Ammon's horn (tissue), 1 donor: ENCODE results near the gene GSG1.
"Not testable (repeated sequence)": the region's sequence is repeated elsewhere in the genome, so short reads cannot be mapped to it uniquely, and the experiment has no call there.

Source experiments
- DNase-seq: peaks from one replicate; pipeline ENCODE4 v3.0.0-alpha.2; 2016; ENCODE audit warnings: low spot score

Gene GSG1

DNA sequence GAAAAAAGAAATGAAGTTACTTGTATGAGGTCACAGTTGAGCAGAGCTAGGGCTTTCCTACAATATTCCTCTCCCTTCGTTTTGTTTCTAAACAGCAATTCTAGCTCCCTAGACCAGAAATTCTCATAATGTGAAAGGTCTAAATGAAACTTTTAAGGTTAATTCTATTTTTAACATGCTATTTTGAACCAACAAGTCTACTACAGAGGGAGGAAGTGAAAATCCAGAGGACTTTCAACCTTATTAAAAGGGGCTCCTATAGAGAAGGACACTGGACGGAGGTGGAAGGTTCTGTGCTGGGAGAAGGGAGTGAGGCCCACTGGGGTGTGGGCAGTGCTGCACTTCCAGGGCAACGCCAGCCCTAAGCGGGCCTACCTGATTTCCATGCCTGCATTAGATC lies 13.4 kb downstream of the GSG1 start:
- no peak for DNase-seq

DNA sequence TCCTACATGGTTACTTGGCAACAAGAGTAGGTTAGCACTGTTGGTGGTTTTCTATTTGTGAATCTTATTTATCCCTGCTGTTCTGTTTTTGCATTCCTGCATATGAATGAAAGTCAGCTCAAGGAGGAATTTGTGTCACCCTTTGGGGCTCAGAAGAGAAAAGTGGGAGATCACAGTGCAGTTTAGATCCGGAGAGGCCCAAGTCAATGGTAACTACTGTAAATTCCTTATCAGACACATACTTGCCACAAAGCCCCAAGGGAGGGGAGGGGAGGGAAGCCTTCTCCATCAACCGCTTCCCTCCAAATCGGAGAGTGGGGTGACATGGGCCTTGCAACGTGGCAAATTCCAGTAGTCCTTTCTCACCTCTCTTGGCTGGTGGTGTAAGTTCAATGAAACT lies 15.0 kb downstream of the GSG1 start:
- no peak for DNase-seq

DNA sequence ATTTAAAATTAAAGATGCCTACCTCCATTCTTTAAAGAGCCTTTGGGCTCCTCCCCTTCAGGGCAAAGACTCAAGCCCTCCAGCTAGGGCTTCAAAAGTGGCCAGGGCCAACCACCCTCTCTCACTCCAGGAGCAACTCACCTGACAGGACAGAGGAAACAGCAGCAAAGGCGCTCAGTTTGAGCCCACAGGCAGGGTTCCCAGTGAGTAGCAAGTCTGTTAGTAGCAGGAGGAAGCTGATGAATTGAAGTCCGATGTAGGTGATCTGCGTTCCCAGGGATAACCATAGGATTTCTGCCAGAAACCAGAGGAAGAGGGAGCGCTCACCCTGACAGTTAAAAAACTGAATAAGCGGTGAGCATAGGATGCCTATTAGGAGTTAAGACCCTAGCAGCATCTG lies 15.7 kb downstream of the GSG1 start:
- no peak for DNase-seq

DNA sequence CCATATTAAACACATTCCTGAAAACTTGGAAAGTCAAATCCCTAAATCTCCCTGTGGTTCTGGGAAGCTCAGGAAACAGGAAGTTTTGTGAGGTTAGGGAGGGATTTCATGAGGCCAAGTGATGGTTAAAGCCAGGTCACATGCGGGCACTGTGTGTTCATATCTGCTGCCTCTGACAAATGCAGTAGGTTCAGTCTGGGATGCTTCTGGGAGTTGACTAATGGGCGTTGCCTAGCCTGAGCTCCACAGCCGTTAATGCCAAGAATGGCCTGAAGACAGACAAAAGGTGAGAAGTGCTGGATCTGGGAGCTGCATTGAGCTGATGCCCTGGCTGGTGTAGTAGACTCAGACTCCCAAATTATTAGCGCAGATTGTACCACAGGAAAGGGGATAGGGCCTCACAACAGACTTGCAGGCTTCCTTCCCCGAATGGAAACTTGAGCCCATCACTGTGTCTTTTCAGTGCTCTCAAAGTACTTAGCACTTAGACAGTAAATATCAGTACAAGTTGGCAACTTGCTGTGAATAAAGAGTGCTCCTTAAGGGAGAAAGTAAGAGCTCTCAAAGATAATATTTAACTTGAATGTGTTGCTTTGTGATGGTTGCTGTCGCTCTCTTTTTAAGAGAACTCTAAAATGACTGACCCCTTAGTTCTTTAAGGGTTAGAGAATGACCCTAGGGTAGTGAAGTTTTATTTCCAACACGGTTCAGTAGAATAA lies 17.3 kb downstream of the GSG1 start:
- no peak for DNase-seq

DNA sequence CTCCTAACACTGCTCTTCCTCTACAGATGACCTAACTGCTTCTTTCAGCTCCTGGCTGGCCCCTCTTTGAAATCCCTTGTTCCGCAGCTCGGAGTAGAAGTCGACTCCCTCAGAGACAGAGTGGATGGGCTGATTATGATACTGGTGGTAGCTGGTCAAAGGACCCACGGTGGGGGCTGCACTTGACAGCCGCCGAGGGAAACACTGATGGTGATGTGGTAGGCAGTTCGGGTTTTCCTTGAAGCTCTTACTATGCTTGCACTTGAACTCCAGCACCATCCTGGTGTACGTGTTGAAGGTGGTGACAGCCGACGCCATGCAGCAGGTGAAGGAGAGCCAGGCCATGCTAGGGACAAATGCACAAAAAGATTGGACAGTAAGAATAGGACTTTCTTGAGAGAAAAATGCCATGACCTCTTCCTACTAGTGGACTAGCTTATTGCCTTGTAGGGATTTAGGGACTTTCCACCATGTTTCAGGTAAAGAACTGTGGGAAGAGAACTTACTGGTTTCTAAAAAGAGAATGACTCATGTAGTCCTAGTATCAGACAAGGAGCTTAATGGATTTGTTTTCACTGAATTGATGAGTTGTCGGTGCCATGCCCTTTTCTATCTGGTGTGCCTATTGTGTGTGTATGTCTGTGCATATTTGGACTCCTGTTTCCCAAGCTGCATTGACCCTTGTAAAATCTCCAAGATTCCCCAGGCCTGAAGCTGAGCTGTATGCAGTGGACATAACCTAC lies 18.4 kb downstream of the GSG1 start:
- DNase-seq = no peak

DNA sequence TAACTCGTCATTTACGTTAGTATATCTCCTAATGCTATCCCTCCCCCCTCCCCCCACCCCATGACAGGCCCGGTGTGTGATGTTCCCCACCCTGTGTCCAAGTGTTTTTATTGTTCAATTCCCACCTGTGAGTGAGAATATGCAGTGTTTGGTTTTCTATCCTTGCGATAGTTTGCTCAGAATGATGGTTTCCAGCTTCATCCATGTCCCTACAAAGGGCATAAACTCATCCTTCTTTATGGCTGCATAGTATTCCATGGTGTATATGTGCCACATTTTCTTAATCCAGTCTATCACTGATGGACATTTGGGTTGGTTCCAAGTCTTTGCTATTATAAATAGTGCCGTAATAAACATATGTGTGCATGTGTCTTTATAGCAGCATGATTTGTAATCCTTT lies 19.8 kb downstream of the GSG1 start:
- DNase-seq = not testable (repeated sequence)

DNA sequence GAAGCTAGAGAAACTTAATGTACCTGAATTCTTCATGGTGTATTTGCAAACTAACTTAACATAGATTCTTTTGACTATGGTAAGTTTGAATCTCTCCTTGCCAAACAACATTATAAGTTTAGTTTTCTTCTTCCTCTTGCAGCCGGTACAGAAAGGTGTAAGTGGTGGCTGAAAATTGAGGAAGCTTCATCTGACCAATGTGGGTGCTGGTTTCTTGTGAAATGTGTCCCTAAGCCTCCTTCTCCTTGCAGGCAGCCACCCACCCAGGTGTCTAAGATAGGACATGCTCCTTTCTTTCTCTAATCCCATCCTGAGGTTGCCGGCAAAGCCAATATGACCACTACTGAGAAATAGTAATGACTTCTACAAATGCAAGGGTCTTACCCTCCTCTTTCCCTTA lies 20.6 kb downstream of the GSG1 start:
- DNase-seq = no peak

DNA sequence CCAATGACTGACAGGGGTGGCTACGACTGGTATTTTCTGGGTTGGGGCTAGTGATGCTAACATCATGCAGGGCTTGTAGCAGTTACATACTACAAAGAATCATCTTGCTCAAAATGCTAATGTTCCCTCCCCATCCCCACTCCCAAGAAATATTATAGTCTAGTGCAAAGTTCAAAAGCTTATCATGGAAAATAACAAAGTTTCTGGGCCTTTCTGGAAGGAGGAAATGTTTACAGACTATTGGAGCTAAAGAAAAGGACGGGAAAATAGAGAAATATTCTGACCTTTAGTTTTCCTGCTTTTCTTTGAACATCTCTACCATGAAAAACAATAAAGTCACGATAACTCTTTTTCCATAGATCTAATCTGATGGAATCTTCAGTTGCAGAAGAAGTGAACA lies 23.2 kb downstream of the GSG1 start:
- no peak for DNase-seq

DNA sequence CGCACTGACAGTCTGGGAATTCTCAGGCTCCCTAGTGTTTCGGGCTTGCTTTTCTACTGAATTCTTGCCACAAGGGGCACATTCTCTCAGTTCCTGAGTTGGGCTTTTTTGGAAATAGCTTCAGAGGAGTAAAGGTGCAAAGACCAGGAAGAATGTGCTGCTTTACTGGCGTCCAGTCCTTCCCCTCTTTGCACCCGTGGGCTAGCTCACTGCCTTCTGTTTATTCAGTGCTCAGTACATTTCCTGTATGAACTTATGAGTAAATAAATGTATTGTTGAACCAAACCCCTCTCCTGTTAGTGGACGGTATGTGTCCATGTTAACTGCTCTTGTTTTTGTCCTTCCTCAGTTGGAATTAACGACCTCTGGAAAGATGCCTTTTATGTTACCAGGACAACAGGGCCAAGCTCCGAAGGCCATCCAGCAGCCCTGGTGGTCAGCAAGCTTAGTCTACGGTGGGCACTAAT lies 24.0 kb downstream of the GSG1 start:
- no peak for DNase-seq

DNA sequence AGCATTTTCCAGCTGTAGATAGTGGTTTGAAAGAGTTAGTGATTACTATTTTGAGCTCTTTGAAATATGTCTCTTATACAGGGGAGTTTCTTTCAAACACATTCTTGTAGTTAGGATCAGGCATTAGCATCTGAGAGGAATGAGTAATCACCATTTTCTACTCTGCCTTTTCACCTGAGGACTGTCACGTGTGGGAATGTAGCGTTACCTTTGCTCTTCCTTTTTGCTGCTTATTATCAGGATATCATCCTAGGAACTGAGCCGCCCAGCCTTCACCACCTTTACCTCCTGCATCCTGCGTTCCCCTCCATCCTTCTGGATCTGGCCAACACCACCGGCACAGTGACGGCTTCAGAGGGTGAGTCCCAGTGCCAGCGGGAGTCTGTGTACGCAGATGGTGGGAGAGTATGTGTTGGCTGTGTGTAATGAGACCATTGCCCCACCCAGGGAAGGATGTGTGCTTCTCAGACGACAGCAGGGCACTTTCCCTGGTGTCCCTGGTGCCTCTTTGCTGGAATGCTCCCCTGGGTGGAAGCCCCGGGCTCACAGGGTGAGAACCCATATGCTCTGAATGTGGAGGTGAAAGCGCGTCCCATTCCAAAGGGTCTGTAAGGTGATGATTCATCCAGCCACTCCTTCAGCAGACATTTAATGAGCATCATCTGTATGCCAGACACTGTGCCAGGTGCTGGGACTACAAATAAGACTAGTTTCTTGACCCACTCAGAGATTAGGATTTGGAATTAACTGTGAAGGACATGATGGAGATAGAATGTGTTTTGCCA lies 27.5 kb downstream of the GSG1 start:
- DNase-seq = no peak

DNA sequence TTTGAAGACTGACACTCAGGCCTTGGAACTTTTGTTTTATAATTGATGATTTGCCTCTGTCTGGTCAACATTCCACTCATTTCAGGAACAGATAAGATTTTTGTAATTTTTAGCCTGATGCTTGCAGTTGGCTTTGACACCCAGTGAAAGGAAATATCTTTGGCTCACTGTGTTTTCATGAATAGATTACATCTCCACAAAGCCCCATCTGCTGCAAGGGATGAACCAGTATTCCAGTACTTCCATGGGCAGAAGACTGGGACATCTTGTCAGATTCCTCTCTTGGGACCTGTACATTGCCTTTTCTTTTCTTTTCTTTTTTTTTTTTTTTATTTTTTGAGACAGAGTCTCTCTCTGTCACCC lies 28.4 kb downstream of the GSG1 start:
- DNase-seq = peak; percentile 28

DNA sequence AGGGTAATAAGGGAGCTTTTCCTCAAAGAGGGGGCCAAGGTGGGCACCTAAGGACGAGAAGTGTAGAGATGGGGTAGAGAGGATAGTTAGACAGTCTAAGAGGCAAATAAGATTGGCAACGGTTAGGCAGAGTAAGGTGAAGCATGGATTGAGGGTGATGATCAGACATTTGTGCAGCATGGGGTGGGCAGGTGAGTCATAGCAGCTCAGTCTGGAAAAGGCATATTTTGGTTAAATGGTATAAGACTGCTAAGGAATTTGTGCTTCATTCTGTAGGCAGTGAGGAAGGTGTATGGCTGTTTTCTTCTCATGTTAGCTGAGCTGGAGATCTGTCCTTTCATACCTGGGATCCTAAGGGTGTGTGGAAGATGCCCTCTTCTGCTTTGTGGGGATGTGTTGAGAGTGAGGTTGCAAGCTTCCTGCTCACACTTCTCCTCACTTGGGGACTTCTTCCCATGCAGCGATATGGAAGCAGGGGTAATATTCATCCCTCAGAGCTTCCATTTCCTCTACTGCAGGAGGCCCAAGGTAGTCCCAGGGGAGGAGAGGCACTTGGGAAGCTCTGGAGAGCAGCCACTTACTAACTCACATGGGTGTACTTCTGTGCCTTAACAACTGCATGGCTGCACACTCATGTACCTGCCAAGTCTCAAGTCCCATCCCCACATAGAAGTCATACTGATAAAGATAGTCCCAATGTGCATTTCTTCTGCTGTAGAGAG lies 28.9 kb downstream of the GSG1 start:
- DNase-seq = no peak

DNA sequence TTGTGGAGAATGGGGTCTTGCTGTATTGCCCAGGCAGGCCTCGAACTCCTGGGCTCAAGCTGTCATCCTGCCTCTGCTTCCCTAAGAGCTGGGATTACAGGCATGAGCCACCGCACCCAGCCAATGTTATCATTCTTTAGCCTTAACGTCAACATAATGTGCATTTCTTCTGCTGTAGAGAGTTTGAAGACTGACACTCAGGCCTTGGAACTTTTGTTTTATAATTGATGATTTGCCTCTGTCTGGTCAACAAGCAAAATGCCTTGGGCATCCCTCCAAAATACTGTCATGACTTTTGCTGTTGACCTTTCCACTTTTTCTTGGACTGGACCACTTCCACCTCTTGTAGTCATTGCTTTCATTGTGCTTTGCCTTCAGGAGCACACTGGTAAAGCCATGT lies 30.3 kb downstream of the GSG1 start:
- DNase-seq = no peak

DNA sequence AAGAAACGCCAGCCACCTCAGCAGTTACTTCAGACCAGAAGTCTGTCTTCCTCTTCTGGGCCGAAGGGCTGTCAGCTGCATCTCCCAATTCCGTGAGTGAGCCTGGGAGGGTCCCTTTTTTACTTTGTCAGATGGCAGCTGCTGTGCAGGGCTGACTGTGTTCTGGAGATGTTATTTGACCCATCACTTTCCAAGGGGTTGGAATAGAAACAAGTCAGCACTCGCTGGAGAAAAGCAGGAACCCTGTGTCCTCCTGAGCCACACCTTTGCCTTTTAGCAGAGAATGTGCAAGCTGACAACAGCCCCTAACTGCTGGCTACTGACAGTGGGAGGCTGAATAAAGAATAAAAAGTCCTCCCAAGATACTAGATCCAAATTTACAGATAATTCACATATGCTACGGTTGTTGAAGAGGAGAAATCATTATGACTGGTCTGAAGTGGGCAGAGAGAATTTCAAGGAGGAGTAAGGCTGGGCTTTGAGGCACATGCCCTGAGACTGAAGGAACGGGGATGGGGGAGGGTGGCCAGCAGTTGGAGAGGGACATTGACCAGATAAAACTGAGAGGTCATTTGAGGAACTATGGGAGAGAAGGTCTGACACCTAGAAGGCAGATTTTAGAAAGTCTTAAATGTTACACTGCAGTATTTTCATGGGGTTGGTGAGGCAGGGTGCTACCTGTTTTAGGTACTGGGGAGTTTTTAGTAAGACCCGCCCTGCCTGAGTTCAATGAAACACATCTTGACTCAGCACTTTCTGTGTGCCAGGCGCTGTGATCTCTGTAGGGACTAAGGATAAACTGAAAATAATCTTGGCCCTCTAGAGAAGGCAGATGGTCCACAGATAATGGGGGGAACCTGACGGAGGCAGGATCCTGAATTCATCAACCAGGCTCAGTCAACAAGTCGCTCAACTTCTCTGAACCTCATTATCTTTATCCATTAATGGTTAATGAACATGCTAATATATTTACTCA lies 31.9 kb downstream of the GSG1 start:
- DNase-seq = no peak

DNA sequence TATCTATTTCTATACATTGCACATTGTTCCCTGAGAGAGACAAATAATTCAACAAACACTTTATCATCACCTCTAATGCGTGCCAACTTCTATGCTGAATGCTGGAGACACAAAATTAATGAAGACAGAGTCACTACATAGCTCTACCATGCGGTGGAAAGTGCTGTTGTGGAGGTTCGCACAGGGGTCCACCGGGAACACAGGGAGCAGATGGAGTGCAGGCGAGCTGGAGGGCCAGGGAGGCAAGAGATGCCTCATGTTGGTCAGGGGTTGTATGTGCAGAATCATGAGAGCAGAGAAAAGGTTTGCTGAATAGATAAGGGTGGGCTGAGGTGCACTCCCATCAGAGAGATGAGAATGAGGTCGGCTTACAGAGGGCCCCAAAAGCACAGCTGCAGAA lies 34.1 kb downstream of the GSG1 start:
- no peak for DNase-seq

DNA sequence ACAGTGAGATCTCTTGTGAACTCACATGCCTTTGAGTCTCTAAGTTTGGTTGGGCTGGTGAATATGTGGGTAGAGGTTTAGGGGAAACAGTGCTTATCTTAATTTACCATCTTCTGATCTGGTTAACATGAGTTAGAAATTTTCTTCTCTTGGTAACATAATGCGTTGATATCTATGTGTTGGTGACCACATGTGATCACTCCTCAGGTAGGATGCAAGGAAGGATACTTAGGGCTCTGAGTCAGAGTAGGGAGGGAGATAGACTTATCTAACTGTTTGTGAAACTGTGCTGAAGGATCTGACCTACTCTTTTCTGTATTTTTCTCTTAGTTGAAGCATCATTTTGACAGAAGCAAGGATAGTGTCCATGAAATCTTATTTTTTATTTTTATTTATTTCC lies 36.1 kb downstream of the GSG1 start:
- DNase-seq = no peak

DNA sequence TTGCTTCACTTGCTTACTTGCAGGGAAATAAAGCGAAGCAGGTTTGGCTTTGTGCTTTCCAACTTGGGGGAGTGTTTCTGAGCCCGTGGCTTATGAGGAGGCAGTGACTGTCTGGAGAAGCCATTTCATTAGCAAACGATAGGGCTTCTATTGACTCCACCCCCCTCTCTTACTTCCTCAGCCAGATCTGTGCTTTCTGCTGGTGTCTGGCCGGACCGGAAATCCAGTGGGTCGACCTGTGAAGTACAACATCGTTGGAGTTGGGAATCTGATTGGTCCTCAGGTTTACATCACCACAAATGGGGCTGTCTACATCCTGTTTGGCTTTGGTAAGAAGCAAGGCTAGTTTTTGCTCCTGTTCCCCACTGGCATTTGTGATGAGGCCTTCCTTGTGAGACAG lies 37.0 kb downstream of the GSG1 start:
- DNase-seq = no peak

DNA sequence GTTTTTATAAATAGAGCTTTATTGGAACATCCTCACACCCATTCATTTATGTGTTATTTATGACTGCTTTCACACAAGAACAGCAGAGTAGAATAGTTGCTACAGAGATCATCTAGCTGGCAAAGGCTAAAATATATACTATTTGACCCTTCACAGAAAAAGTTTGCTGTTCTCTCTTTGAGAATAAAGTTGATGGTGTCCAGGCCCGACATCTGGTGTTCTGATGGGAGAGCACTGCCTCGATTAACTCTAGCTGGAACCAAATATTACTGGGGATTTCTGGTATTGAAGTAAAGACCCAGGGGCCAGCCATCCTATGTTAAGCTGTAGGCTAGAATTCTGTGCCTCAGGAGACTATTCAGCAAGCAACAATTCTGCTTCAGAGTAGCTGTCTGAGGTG lies 37.5 kb downstream of the GSG1 start:
- DNase-seq = no peak

DNA sequence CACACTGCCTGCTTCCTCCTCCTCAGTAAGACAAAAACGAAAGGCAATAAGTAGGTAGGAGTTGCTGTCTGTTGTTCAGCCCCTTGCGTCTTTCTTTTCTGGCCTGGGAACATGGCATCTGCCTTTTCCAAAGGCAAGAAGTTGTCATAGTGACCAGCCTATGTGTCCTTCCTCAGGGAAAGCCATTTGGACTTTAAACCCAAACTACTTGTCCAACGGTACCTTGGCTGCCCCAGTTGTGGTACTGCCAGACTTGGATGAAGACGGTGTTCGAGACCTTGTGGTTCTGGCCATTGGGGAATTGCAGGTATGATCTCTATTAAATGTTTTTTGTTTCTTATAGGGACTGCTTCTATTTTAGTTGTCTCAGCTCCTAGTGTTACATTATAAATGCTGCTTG lies 40.8 kb downstream of the GSG1 start:
- peak; percentile 19 for DNase-seq

DNA sequence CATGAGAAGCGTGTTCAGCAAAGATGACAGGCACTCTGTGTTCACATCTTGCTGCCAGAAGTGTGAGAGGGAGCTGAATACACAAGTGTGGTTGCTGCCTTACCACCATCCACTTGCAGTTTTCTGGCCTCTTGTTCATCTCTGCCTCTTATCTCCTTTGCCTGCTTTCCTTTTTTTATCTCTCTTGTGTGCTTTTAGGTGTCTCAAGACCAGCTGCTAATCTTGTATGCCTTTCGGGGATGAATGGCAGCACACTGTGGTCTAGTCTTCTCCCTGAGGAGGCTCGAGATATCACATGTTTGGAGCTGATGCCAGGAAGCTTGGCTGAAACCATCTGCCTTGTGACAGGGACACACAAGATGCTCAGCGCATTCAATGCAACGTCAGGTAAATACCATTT lies 42.1 kb downstream of the GSG1 start:
- DNase-seq = no peak

DNA sequence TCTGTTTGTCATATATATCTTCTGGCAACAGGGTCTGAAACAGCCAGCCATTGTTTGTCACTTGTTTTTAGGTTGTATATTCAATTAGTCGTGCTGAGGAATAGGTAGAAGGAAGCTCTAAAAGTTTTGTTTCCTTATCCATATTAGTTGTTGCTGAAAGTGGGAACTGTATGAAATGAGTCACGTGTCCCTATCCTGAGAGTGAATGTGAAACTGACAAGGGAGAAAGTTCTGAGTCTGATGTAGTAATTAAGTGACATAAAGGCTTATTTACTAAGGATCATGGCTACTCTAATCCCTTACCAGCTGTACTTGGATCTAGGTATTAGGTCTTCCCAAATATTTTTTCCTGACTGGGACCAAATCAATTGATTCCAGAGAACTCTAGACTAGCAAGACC lies 42.9 kb downstream of the GSG1 start:
- no peak for DNase-seq
